NCI-H1436 (cell line): Measurements from ENCODE around the gene PER3.

Experiments used
- DNase-seq: peaks from one replicate; lab custom pipeline; 2025; lab: John Stamatoyannopoulos, UW

Gene PER3

DNA sequence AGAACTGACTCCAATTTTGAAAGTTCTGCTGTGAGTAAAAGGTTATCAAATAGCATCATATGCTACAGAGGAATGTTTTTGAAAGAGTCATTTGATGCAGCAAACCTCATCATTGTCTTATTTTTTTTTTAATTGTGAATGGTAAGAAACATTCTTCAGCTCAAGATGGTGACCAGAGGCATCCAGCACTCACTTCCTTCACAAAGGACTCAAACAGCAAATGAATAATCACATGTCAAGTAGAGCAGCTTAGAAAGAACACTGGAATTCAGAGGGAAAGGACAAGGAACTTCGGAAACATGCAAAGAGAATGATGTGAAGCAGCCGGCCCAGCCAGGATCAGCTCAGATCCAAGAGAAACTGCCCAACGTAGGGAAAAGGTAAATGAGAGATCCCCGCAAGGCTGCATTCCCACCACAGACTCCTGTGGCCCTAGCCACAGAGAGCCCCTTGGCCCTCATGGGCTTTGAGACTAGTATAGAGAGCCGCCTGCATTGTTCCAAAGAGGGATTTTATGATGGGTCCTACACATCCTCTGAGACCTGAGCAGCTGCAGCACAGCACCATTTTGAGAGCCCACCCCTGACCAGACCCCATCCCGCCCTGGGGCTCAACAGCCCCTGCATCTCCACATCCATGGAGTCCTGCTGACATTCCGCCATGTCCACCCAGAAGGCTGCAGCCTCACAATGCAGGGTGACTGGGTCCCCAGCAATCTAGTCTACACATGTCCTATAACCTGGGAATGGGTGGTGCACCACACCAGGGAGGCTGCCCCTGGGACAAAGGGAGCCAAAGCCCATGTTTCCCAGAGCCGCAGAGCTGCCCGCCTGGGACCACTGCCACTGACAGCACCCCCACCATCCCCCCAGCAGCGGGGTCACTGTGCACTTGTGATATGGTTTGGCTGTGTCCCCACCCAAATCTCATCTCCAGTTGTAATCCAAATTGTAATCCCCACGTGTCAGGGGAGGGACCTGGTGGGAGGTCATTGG is 90.0 kb downstream of the PER3 start:
- DNase-seq: no peak

DNA sequence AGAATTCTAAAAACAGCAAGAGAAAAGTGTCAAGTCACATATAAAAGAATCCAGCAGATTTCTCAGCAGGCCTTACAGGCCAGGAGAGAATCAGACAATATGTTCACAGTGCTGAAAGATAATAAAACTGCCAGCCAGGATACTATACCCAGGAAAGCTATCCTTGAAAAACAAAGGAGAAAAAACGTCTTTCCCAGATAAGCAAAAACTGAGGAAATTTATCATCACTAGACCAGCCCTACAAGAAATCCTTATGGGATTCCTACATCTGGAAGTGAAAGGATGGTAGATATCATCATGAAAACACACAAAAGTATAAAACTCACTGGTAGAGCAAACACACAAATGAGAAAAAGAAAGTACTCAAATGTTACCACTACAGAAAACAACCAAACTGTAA is 93.9 kb downstream of the PER3 start:
- no peak for DNase-seq

DNA sequence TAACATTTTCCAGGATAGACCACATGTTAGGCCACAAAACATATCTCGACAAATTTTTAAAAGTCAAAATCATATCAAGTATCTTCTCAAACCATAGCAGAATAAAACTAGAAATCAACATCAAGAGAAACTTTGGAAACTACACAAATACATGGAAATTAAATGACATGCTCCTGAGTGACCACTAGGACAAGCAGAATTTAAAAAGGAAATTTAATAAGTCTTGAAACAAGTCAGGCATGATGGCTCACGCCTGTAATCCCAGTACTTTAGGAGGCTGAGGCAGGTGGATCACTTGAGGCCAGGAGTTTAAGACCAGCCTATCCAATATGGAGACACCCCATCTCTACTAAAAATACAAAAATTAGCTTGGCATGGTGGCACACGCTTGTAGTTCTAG is 95.1 kb downstream of the PER3 start:
- DNase-seq: no peak

- DNase-seq: no peak
Observed at GRCh38 chr1:7884757-7885156, 100.7 kb downstream of the PER3 start.

DNA sequence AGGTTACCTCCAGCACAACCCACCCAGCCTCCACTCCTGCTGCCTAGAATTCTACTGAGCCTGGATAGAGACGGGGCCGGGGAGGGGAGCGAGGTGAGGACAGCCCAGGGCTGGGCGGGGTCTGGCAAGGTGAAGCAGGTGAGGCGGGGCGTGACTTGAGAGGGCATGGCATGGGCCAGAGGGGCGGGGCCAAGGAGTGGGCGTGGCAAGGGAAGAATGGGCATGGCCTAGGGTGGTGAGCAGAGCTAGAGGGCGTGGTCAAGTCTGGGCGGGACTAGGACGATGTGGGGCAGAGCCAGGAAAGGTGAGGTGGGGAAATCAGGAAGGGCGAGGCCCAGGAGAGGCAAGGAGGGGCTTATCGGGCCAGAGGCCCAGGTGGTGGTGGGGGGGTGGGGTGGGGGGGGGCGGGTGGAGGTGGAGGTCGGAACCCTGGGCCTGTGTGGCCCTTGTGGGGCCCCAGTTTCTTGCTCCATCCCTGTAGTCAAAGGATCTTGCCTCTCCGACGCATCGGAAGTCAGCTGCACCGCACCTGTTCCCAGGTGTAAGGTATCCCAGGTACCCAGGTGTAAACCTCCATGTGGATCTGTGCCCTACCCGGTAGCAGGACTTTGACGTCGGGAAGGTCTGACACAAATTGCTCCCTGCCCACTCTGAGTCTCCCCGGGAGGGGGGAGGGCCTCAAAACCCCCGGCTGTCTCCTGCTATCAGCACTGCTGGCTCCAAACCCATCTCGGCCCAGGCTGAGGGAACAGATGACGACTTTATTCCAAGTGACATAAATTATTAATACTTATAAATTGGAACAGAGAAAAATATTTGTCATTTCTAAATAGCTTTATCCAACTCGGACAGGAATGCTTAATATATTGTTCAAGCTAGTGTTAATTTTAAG is 101.7 kb downstream of the PER3 start:
- DNase-seq: peak; percentile 5

GRCh38 chr1:7886405-7886745 is 102.3 kb downstream of the PER3 start:
- DNase-seq: peak; percentile 81

DNA sequence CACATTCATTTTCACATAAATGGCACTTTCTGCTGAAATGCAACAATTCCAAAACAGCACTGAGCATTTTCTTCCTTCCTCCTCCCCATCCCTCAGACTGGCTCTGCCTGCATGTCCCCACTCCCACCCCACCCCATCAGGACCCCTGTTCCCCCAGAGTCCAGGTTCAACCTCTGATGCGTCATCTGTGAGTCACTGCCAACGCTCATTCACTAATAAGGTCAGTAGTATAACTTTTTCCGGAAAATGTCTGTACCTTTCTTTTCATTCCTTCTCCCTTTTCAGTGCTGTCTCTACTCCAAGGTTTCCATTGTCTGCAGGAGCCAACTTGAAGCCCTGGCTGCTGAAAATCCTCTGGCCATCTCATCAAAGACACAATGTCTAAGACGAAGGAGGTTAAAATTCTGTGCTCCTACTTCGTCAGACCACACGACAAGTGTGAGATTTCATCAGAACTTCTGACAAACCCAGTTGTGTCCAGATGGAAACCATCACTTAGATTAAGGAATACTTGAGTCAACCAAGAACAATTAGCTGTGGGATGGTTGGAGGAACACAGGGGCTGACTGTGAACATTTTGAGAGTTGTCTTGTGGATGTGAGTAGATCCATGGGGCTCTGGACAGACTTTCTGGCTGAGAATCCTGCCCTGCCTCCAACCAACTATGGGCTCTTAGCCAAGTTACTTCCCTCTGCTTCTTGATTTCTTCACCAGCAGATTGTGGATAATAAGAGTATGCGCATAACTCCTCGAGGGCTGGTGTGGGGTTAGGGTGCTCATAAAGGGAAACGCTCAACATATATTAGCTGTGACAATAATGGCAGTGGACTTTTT is 104.4 kb downstream of the PER3 start:
- no peak for DNase-seq

DNA sequence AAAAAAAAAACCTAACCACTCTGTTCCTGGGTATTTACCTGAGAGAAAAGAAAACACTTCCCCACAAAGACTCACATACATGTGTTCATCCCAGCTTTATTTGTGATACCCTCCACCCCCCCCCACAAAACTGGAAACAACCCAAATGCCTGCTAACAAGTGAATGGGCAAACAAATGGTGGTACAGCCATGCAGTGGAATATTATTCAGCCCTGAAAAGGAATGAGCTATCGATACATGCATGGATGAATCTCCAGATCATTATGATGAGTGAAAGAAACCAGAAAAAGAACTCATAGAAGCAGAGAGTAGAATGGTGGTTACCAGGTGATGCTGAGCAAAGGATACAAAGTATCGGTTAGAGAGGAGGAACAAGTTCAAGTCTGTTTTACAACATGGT is 106.8 kb downstream of the PER3 start:
- DNase-seq: no peak

DNA sequence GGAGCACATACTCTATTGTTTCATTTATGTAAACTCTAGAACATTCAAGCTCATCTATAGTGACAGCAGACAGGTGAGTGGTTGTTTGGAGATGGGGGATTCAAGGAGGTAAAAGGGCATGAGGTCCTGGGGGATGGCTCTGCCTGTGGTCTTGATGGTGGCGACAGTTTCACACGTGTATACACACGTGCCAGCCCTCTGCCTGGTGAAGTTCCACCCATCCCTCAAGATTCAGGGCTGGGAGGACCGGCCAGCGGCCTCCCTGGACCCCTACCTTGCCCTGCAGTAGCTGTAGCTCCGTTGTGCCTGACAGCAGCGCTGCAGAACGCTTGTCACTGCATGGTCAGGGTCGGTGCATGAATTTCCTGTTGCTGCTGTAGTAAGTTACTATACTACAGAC is 107.7 kb downstream of the PER3 start:
- DNase-seq: no peak

DNA sequence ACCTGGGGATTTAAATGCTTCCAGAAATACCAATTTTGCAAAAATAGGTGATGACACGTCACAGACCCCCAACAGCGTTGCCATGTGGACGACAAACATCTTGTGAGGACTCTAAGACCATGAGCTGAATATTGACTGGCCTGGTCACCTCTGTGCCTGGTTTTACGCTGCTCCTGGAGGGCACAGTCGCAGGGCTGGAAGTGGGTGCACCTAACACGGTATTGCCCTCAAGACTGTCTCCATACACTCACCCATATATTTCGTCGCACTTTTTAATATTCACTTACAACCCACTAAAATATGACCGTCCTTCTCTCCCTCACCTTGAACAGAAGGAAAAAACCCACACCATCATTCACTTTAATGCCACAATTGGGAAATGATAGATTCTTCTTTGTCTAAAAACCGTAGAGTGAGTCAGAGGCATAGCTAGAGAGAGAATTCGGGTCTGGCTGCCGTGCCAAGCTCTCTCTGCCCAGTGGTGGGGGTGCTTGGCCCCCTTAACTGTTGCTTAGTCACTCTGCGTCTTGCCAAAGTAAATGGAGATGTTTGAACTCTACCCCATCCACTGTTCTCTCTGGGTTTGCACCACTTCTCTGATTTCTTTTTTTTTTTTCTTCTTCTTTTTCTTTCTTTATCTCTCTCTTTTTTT is 109.6 kb downstream of the PER3 start:
- no peak for DNase-seq
